Inflammatory macrophage (primary cell): ENCODE results near the gene RAPH1.
A peak's percentile ranks its signal among the peaks of the same experiment; 100 is the strongest.
"Not testable (repeated sequence)": the region's sequence is repeated elsewhere in the genome, so short reads cannot be mapped to it uniquely, and the experiment has no call there.

Experiments used
- DNase-seq, 2 donors: peaks; one replicate each; pipeline ENCODE4 v3.0.0-alpha.2; 2020 to 2022

Gene RAPH1

GRCh38 chr2:203432811-203433210 lies 102.3 kb downstream of the RAPH1 start:
- no peak for DNase-seq

DNA sequence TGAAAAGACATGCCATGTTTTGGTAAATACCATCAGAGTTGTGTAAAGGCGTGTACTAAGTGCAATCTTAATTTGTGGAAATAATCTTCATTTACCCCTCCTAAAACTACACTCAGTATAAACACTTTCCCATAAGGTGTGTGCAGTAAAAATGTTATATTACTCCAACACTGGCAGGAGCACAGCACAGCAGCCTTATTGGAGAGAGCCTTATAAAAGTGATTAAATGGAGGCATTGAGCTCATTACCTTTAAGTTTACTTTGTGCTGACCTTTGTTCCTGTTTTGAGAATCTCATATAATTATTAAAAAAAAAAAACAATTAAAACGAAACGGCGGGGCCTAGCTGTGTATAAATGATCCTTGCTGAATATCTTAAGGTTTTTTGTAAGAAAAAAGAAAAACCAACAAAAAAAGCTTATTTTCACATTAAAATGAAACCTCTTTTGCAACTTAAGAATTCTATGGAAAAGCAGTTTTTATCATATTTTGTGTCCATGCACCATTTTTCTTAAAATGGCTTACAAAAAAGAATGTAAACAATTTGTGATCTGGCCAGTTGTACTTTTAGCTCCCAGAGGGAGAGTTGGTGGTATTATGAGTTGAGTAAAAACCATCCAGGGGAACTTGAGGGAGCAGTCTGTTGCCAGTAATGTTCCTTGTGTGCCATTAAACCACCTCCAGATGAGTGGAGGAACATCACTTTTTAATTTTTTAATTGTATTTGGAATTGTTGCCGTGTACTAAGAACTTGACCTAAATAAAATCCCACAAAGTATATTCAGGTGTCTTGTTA lies 103.5 kb downstream of the RAPH1 start:
- DNase-seq, result no peak

DNA sequence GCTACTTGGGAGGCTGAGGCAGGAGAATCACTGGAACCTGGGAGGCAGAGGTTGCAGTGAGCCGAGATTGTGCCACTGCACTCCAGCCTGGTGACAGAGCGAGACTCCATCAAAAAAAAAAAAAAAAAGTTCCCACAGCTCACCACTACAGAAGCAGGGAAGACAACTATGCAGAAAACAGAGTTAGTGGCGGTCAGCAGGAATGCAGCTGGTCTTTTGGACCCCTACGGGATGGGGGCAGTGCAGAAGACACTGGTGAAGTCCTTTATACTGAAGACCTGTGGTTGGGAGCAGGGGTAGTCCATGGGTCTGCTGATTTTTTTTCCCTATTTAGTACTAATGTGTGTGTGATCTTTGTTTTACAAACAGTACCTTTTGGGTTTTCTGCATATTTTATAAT lies 105.5 kb downstream of the RAPH1 start:
- not testable (repeated sequence) for DNase-seq

DNA sequence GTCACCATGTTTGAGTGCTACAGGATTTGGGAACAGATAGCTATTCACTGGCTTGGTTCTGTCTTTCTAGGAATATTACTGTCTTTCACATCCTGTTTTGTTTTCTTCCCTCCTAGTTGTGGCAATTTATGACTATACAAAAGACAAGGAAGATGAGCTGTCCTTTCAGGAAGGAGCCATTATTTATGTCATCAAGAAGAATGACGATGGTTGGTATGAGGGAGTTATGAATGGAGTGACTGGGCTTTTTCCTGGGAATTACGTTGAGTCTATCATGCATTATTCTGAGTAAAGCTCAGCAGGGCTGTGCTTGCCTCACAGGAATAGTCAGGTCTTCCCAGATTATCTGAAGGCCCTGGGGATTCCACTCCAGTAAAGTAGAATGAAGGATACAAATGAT lies 108.0 kb downstream of the RAPH1 start:
- peak; percentile 4 to 26 for DNase-seq

GRCh38 chr2:203418271-203418670 lies 116.8 kb downstream of the RAPH1 start:
- DNase-seq, result no peak

DNA sequence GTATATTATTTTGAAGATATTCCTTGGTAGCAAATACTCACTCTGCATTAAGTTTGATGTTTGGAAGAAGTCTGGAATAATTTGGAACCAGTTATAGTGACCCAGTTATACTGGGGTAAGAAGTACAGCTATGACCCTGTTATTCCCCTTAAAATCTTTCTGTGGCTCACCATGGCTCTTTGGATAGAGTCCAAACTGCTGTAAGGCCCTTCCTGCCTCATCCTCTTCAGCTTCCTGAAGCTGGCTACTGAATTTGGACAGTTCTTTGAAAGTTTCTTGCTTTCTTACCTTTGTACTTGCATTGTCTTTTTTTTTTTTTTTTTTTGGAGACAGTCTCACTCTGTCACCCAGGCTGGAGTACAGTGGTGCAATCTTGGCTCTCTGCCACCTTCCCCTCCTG lies 121.3 kb downstream of the RAPH1 start:
- DNase-seq, result no peak

GRCh38 chr2:203412546-203413331 lies 122.4 kb downstream of the RAPH1 start:
- no peak for DNase-seq

GRCh38 chr2:203407496-203407895 lies 127.6 kb downstream of the RAPH1 start:
- no peak for DNase-seq

GRCh38 chr2:203404996-203405395 lies 130.1 kb downstream of the RAPH1 start:
- DNase-seq, result no peak

DNA sequence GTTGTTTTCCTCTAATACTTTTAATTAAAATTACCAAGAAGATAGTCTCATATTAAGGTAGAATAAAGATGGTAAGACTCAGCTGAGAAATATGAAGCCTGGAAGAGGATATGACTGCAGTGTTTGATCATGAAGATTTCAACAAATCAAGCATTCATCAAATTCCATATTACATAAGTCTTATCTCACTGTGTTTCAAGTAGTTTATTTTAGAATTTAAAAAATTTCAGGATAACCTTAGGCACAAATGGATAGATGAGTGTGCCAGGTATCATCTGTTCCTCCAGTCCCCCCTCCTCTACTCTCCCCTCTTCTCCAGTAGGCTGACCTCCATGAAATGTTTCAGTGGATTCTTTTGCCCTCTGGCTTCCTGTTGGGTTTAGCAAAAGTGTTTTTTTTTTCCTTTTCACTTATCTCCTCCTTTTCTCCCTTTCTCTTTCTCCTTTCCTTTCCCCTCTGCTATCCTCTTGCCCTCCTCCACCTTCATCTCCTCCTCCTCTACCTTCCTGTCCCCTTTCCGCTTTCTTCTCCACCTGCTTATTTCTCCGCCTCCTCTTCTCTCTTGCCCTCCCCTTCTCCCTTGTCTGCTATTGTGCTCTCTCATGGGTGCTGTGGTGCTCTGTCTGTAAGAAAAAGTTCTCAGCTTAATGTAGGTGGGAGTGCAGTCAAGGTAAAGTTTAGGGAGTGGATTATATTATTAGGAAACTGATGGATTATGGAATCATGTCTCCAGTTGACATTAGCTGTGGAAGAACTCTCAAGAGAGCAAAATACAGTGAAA lies 134.1 kb downstream of the RAPH1 start:
- DNase-seq, result no peak

DNA sequence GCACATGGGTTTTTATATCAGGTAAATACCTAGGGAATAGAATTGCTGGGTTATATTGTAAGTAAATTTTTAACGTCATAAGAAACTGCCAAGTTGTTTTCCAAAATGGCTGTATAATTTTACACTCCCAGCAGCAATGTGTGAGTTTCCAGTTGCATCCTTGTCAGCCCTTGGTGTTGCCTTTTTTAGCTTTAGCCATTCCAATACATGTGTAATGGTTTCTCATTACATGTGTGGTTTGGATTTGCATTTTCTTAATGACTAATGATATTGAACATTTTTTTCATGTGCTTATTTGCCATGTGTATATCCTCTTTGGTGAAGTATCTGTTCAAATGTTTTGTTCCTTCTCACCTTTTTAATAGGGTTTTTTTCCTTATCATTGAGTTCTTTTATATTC lies 136.1 kb downstream of the RAPH1 start:
- DNase-seq, result no peak

DNA sequence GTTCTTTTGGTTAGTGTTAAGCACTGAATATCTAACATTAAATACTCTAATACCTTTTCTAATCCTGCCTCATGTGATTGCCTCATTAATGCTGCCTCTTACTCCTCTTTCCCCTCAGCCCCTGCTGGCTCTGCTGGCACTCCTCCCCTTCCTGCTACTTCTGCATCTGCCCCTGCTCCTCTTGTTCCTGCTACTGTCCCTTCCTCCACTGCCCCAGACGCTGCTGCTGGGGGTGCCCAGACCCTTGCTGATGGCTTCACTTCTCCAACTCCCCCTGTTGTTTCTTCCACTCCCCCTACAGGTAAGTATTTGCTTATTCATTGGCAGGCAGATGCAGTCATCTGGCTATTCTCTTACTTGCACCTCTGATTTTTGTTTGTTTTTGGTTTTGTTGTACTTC lies 138.4 kb downstream of the RAPH1 start:
- no peak for DNase-seq

- DNase-seq, result no peak
These were observed 139.2 kb downstream of the RAPH1 start for GRCh38 chr2:203395858-203396257.

GRCh38 chr2:203394519-203395227 lies 140.4 kb downstream of the RAPH1 start:
- no peak for DNase-seq

- not testable (repeated sequence) for DNase-seq
These were observed 146.9 kb downstream of the RAPH1 start for GRCh38 chr2:203388153-203388552.

GRCh38 chr2:203383038-203383437 lies 152.1 kb downstream of the RAPH1 start:
- no peak for DNase-seq

- DNase-seq, result no peak
These were observed 155.9 kb downstream of the RAPH1 start for GRCh38 chr2:203379156-203379555.

DNA sequence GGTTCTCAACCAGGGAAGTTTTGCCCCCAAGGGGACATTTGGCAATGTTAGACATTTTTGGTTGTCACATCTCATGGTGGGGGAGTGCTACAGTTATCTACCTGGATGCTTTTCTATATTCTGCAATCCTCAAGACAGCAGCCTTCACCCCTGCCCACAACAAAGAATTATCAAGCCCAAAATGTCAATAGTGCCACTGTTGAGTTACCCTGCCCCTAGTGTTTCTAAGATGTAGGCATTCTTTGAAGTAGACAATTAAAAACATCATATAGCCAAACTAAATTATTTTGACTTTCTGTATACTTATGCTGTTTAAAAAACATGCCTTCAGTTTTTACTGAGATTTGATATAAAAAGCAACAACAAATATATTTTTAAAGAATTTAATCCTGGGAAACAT lies 158.9 kb downstream of the RAPH1 start:
- DNase-seq, result no peak

GRCh38 chr2:203372706-203373105 lies 162.4 kb downstream of the RAPH1 start:
- not testable (repeated sequence) for DNase-seq

DNA sequence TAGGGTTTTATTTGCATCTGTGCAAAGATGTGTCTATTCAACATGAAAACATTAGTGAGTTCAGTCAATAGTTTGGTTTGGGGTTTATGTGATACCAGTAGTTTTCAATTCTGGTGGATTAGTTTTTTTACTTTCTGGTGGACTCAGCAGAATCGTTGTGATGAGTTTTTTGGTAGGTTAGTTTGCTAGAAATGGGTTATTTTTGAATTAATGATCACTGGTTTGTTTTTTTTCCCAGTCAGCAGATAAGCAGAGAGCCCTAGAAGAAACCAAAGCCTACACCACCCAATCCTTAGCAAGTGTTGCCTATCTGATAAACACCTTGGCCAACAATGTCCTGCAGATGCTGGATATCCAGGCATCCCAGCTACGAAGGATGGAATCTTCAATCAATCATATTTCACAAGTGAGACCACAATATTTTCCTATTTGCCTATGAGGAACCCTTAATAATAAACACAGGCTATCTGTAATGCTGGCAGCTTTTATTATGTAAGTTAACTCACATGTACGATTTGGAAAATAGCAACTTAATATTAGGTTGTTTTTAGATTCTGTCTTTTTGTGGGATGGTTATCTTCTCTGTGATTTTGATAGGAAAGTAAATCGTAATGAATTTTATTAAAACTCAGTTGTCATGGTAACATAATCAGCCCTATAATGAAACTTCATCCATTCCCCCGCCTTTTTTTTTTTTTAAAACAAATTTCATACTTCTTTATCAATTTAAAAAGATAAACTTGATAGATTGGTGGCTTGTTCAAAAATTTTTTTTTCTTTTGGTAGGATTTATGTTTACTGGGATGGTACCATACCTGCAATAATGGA lies 168.2 kb downstream of the RAPH1 start:
- DNase-seq, result no peak

- DNase-seq, result no peak
These were observed 173.2 kb downstream of the RAPH1 start for GRCh38 chr2:203361922-203362321.

DNA sequence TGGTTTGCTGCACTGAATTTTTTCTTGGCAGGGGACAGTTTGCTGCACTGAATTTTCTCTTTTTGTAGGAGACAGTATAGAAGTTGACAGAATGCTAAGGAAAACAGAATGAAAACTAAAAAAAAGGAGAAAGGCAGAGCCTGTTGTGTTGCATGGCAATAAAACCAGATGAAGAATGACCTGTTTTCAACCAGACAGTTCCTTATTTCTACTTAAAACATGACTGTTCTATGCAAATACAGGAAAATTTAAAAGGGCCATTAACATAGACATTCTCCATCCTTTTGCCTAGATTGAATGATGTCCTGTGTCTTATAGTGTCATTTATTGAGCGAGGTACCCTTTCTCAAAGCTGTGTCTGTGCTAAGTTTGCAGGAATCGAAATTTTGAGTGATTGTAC lies 173.6 kb downstream of the RAPH1 start:
- no peak for DNase-seq
